Measurements from ENCODE around the gene UQCRQ. TPM values are rescaled to one million over a fixed set of nuclear protein-coding genes. Genes with fewer than 3 reads are reported as not detected.
"Not testable (repeated sequence)": the region's sequence is repeated elsewhere in the genome, so short reads cannot be mapped to it uniquely, and the experiment has no call there.

UQCRQ gene
- total RNA-seq, 1 donor from 2014 or later: 400 TPM

DNA sequence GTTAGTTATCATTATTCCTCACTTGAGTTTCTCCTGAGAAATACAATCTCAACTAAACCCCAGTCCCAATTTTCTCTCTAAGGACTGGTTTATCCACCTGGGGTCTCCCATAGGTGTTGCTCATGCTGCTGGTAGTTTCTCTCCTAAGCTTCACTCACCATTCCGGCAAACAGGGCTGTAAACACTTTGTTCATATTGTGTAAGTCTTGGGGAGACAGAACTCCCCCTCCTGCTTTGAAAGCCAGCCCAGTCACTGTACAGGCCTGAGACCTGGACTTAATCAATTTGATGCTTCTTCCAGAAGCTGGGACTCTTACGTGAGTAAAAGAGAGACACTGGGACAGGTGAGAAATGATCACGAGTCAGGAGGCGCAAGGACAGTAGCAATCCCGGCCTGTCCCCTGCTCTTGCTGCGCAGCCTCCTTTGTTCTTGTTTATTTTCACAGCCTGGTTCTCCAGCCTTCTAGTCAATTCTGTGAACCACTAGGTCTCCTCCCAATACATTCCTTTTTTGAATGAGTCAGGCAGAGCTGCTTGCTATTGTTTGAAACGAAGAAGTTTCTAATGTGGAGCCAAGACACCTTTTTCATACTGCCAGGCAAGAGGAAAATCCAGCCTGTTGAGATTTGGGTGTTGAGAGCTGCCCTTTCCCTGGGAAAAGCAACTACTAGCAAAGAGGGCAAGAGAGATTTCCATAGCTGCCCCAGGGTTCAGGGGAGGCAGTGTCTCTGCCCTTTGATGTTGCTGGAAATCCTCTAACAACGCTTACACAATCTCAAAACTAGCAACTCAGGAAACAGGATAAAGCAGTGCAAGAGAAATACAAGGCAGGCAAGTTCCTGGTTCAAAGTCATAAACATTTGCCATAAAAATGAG lies 26.8 kb upstream of the UQCRQ start:
- intact Hi-C loops (cut with micrococcal nuclease): no loop called here
- peaks cover 5% of the 10 kb centered on the region for H3K27me3 Mint-ChIP-seq (ENCODE audit: low read depth)
- no peaks in the 10 kb centered on the region for H3K36me3 Mint-ChIP-seq (ENCODE audit: low read depth)
- H3K9me3 Mint-ChIP-seq: no peaks in the 10 kb centered on the region
- H3K4me1 Mint-ChIP-seq (ENCODE audit: low read depth): no peaks in the 10 kb centered on the region
- H3K27ac Mint-ChIP-seq: no peak overlapping the region
- H3K4me3 Mint-ChIP-seq (ENCODE audit: low read depth): no peak overlapping the region
- no peak for DNase-seq (ENCODE audit: low spot score)

- no peak for DNase-seq (ENCODE audit: low spot score)
- Mint-ChIP-seq H3K36me3 (ENCODE audit: low read depth) (no peaks in the 10 kb centered on the region), H3K4me3 (ENCODE audit: low read depth) (no peak overlapping the region), H3K9me3 (no peaks in the 10 kb centered on the region), H3K27ac (no peak overlapping the region), H3K4me1 (ENCODE audit: low read depth) (no peaks in the 10 kb centered on the region), H3K27me3 (ENCODE audit: low read depth) (peaks cover 5% of the 10 kb centered on the region)
- intact Hi-C loops (cut with micrococcal nuclease): no loop called here
These were observed 26.1 kb upstream of the UQCRQ start for GRCh38 chr5:132840313-132840712.

DNA sequence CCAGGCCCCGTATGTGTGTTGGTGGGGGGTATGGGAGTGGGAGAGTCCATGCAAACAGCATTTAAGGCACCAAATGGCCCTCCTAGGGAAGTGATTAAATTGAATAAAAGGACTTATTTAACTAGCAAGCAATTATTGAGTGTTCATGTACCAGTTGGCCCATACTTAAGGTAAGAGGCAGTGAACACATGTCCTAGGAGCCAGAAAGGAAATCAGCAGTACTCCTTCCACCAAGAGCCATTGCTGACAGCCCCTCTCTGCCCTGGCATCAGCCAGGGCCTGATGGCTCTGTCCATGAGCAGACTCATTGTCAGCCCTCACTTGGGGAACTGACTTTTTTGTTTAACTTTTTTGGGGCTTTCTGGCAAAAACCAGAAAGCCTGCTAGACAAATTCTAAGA lies 25.5 kb upstream of the UQCRQ start:
- Mint-ChIP-seq H3K9me3 (no peaks in the 10 kb centered on the region), H3K27me3 (ENCODE audit: low read depth) (peaks cover 5% of the 10 kb centered on the region), H3K36me3 (ENCODE audit: low read depth) (no peaks in the 10 kb centered on the region), H3K4me3 (ENCODE audit: low read depth) (no peak overlapping the region), H3K27ac (no peak overlapping the region), H3K4me1 (ENCODE audit: low read depth) (no peaks in the 10 kb centered on the region)
- intact Hi-C loops (cut with micrococcal nuclease): no loop called here
- no peak for DNase-seq (ENCODE audit: low spot score)

DNA sequence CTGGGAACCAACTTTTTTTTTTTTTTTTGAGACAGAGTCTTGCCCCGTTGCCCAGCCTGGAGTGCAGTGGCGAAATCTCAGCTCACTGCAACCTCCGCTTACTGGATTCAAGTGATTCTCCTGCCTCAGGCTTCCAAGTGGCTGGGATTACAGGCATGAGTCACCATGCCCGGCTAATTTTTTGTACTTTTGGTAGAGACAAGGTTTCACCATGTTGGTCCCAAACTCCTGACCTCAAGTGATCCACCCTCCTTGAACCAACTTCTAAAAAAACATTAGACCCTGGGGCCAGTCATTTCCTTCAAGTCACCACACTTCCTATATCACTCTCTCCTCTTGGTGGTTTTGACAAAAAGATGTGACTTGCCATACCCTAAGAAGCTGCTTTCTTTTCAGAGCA lies 25.1 kb upstream of the UQCRQ start:
- Mint-ChIP-seq H3K4me3 (ENCODE audit: low read depth) (no peak overlapping the region), H3K9me3 (no peaks in the 10 kb centered on the region), H3K4me1 (ENCODE audit: low read depth) (no peaks in the 10 kb centered on the region), H3K36me3 (ENCODE audit: low read depth) (no peaks in the 10 kb centered on the region), H3K27me3 (ENCODE audit: low read depth) (peaks cover 5% of the 10 kb centered on the region), H3K27ac (no peak overlapping the region)
- intact Hi-C loops (cut with micrococcal nuclease): no loop called here
- DNase-seq (ENCODE audit: low spot score): no peak

DNA sequence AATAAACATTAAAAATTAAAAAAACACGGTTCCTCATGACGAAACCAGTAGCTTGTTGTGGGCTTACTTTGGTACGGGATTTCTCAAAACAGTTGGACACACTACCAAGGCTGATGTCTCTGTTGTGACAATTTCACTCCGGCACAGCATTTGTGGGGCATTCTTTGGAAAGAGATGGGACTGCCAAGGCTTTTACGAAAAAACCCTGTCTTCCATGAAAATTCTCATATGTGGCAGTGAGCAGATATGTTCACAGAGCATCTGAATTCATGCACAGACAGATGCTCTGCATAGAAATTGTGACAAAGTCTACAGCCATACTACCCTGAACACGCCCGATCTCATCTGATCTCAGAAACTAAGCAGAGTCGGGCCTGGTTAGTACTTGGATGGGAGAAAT lies 18.2 kb upstream of the UQCRQ start:
- no peak for DNase-seq (ENCODE audit: low spot score)
- Mint-ChIP-seq H3K27me3 (ENCODE audit: low read depth) (peaks cover 13% of the 10 kb centered on the region), H3K27ac (no peak overlapping the region), H3K4me3 (ENCODE audit: low read depth) (no peak overlapping the region), H3K36me3 (ENCODE audit: low read depth) (no peaks in the 10 kb centered on the region), H3K9me3 (no peaks in the 10 kb centered on the region), H3K4me1 (ENCODE audit: low read depth) (no peaks in the 10 kb centered on the region)
- intact Hi-C loops (cut with micrococcal nuclease): no loop called here

GRCh38 chr5:132849347-132849746 lies 17.1 kb upstream of the UQCRQ start:
- intact Hi-C loops (cut with micrococcal nuclease): no loop called here
- no peak overlapping the region for H3K4me3 Mint-ChIP-seq (ENCODE audit: low read depth)
- peaks cover 15% of the 10 kb centered on the region for H3K27me3 Mint-ChIP-seq (ENCODE audit: low read depth)
- peaks cover 2% of the 10 kb centered on the region for H3K4me1 Mint-ChIP-seq (ENCODE audit: low read depth)
- H3K27ac Mint-ChIP-seq: no peak overlapping the region
- H3K9me3 Mint-ChIP-seq: no peaks in the 10 kb centered on the region
- no peak for DNase-seq (ENCODE audit: low spot score)
- H3K36me3 Mint-ChIP-seq (ENCODE audit: low read depth): no peaks in the 10 kb centered on the region

- H3K27me3 Mint-ChIP-seq (ENCODE audit: low read depth): peaks cover 16% of the 10 kb centered on the region
These were observed 16.4 kb upstream of the UQCRQ start for GRCh38 chr5:132850066-132850465.

DNA sequence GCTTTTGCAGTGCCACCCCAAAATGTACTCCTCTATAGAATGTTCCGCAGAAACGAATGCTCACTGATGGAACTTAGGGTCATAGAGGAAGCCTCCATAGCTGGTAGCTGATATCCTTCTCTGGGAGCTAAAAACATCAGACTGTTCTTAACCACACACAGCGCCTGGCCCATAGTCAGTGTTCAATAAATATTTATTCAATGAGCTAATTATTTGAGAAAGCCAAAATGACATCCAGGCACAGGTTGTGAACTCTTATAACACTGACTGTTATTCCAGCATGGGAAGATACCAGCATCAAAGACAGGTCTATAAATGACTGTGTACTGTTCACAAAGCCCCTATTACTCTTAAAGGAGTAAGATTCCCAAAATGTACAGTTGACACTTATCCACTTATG lies 13.1 kb upstream of the UQCRQ start:
- intact Hi-C loops (cut with micrococcal nuclease): no loop called here
- H3K27me3 Mint-ChIP-seq (ENCODE audit: low read depth): peaks cover 23% of the 10 kb centered on the region
- peaks cover 4% of the 10 kb centered on the region for H3K4me1 Mint-ChIP-seq (ENCODE audit: low read depth)
- no peaks in the 10 kb centered on the region for H3K36me3 Mint-ChIP-seq (ENCODE audit: low read depth)
- H3K27ac Mint-ChIP-seq: no peak overlapping the region
- no peak for DNase-seq (ENCODE audit: low spot score)
- H3K4me3 Mint-ChIP-seq (ENCODE audit: low read depth): no peak overlapping the region
- H3K9me3 Mint-ChIP-seq: no peaks in the 10 kb centered on the region

More at GRCh38 chr5:132850066-132850465, 16.4 kb upstream of the UQCRQ start:
- DNase-seq (ENCODE audit: low spot score): no peak
- Mint-ChIP-seq H3K9me3 (no peaks in the 10 kb centered on the region), H3K27ac (no peak overlapping the region), H3K36me3 (ENCODE audit: low read depth) (no peaks in the 10 kb centered on the region), H3K4me3 (ENCODE audit: low read depth) (no peak overlapping the region), H3K4me1 (ENCODE audit: low read depth) (peaks cover 4% of the 10 kb centered on the region)
- intact Hi-C loops (cut with micrococcal nuclease): no loop called here

- Mint-ChIP-seq H3K4me1 (ENCODE audit: low read depth) (peaks cover 4% of the 10 kb centered on the region), H3K4me3 (ENCODE audit: low read depth) (no peak overlapping the region), H3K27me3 (ENCODE audit: low read depth) (peaks cover 23% of the 10 kb centered on the region), H3K36me3 (ENCODE audit: low read depth) (no peaks in the 10 kb centered on the region), H3K27ac (no peak overlapping the region), H3K9me3 (no peaks in the 10 kb centered on the region)
- intact Hi-C loops (cut with micrococcal nuclease): no loop called here
- DNase-seq (ENCODE audit: low spot score): no peak
These were observed 12.7 kb upstream of the UQCRQ start for GRCh38 chr5:132853790-132854189.

GRCh38 chr5:132854301-132854700 lies 12.1 kb upstream of the UQCRQ start:
- peaks cover 4% of the 10 kb centered on the region for H3K4me1 Mint-ChIP-seq (ENCODE audit: low read depth)
- intact Hi-C loops (cut with micrococcal nuclease): no loop called here
- H3K4me3 Mint-ChIP-seq (ENCODE audit: low read depth): no peak overlapping the region
- peaks cover 21% of the 10 kb centered on the region for H3K27me3 Mint-ChIP-seq (ENCODE audit: low read depth)
- DNase-seq (ENCODE audit: low spot score): no peak
- H3K9me3 Mint-ChIP-seq: no peaks in the 10 kb centered on the region
- no peaks in the 10 kb centered on the region for H3K36me3 Mint-ChIP-seq (ENCODE audit: low read depth)
- H3K27ac Mint-ChIP-seq: no peak overlapping the region

- H3K36me3 Mint-ChIP-seq (ENCODE audit: low read depth); DNase-seq (ENCODE audit: low spot score); H3K27ac Mint-ChIP-seq; H3K4me3 Mint-ChIP-seq (ENCODE audit: low read depth); H3K4me1 Mint-ChIP-seq (ENCODE audit: low read depth); H3K9me3 Mint-ChIP-seq; intact Hi-C loops (cut with micrococcal nuclease): not testable (repeated sequence)
- peaks cover 17% of the 10 kb centered on the region for H3K27me3 Mint-ChIP-seq (ENCODE audit: low read depth)
These were observed 11.4 kb upstream of the UQCRQ start for GRCh38 chr5:132854992-132855391.

- H3K9me3 Mint-ChIP-seq: no peaks in the 10 kb centered on the region
- no peak overlapping the region for H3K27ac Mint-ChIP-seq
- intact Hi-C loops (cut with micrococcal nuclease): no loop called here
- H3K4me1 Mint-ChIP-seq (ENCODE audit: low read depth): peaks cover 4% of the 10 kb centered on the region
- no peak for DNase-seq (ENCODE audit: low spot score)
- H3K36me3 Mint-ChIP-seq (ENCODE audit: low read depth): no peaks in the 10 kb centered on the region
- peaks cover 18% of the 10 kb centered on the region for H3K27me3 Mint-ChIP-seq (ENCODE audit: low read depth)
- H3K4me3 Mint-ChIP-seq (ENCODE audit: low read depth): no peak overlapping the region
These were observed 10.4 kb upstream of the UQCRQ start for GRCh38 chr5:132856011-132856410.

GRCh38 chr5:132859889-132860437 lies 6.5 kb upstream of the UQCRQ start:
- no peak overlapping the region for H3K27ac Mint-ChIP-seq
- intact Hi-C loops (cut with micrococcal nuclease): no loop called here
- no peak overlapping the region for H3K4me3 Mint-ChIP-seq (ENCODE audit: low read depth)
- H3K27me3 Mint-ChIP-seq (ENCODE audit: low read depth): peaks cover 19% of the 10 kb centered on the region
- H3K9me3 Mint-ChIP-seq: no peaks in the 10 kb centered on the region
- no peaks in the 10 kb centered on the region for H3K4me1 Mint-ChIP-seq (ENCODE audit: low read depth)
- H3K36me3 Mint-ChIP-seq (ENCODE audit: low read depth): no peaks in the 10 kb centered on the region
- no peak for DNase-seq (ENCODE audit: low spot score)
